ENCODE measurements around the gene ALDH1B1.

GRCh38 chr9:38437193-38437823 lies 44.8 kb downstream of the ALDH1B1 start:
- TF ChIP-seq EZH2 (IDR thresholded peaks at IDR 0.05; ENCODE audit: insufficient read depth, poor library complexity, severe bottlenecking): no peak
- TF ChIP-seq EZH2phosphoT487 (IDR thresholded peaks at IDR 0.05; ENCODE audit: insufficient read depth, low read depth): no peak
